ENCODE results near the gene FSTL5. TPM values are rescaled to one million over a fixed set of nuclear protein-coding genes. Genes with fewer than 3 reads are reported as not detected.
"Not testable (repeated sequence)": the region's sequence is repeated elsewhere in the genome, so short reads cannot be mapped to it uniquely, and the experiment has no call there.

Gene FSTL5
- total RNA-seq, 1 donor from 2014 or later: under 0.01 TPM

GRCh38 chr4:162103908-162104307 lies 59.9 kb downstream of the FSTL5 start:
- DNase-seq (ENCODE audit: low read depth, low spot score): not testable (repeated sequence)

- DNase-seq (ENCODE audit: low read depth, low spot score): no peak
These were observed 61.1 kb downstream of the FSTL5 start for GRCh38 chr4:162102713-162103112.

- DNase-seq (ENCODE audit: low read depth, low spot score): no peak
These were observed 62.5 kb downstream of the FSTL5 start for GRCh38 chr4:162101337-162101736.

- DNase-seq (ENCODE audit: low read depth, low spot score): no peak
These were observed 88.1 kb downstream of the FSTL5 start for GRCh38 chr4:162075726-162076125.

- no peak for DNase-seq (ENCODE audit: low read depth, low spot score)
These were observed 102.6 kb downstream of the FSTL5 start for GRCh38 chr4:162061214-162061613.

GRCh38 chr4:162059656-162060055 lies 104.1 kb downstream of the FSTL5 start:
- DNase-seq (ENCODE audit: low read depth, low spot score): no peak

- DNase-seq (ENCODE audit: low read depth, low spot score): no peak
These were observed 106.8 kb downstream of the FSTL5 start for GRCh38 chr4:162056990-162057389.

- no peak for DNase-seq (ENCODE audit: low read depth, low spot score)
These were observed 117.7 kb downstream of the FSTL5 start for GRCh38 chr4:162046135-162046534.

- no peak for DNase-seq (ENCODE audit: low read depth, low spot score)
These were observed 125.7 kb downstream of the FSTL5 start for GRCh38 chr4:162038112-162038511.

- no peak for DNase-seq (ENCODE audit: low read depth, low spot score)
These were observed 145.9 kb downstream of the FSTL5 start for GRCh38 chr4:162017863-162018262.

GRCh38 chr4:162016991-162017390 lies 146.8 kb downstream of the FSTL5 start:
- DNase-seq (ENCODE audit: low read depth, low spot score): no peak

GRCh38 chr4:162016219-162016618 lies 147.6 kb downstream of the FSTL5 start:
- DNase-seq (ENCODE audit: low read depth, low spot score): no peak

- no peak for DNase-seq (ENCODE audit: low read depth, low spot score)
These were observed 148.7 kb downstream of the FSTL5 start for GRCh38 chr4:162015090-162015489.

- no peak for DNase-seq (ENCODE audit: low read depth, low spot score)
These were observed 152.7 kb downstream of the FSTL5 start for GRCh38 chr4:162011089-162011488.

GRCh38 chr4:162010362-162010761 lies 153.4 kb downstream of the FSTL5 start:
- no peak for DNase-seq (ENCODE audit: low read depth, low spot score)

- DNase-seq (ENCODE audit: low read depth, low spot score): no peak
These were observed 171.5 kb downstream of the FSTL5 start for GRCh38 chr4:161992317-161992716.

GRCh38 chr4:161991811-161992210 lies 172.0 kb downstream of the FSTL5 start:
- no peak for DNase-seq (ENCODE audit: low read depth, low spot score)

- DNase-seq (ENCODE audit: low read depth, low spot score): no peak
These were observed 173.1 kb downstream of the FSTL5 start for GRCh38 chr4:161990721-161991120.

- DNase-seq (ENCODE audit: low read depth, low spot score): no peak
These were observed 174.9 kb downstream of the FSTL5 start for GRCh38 chr4:161988946-161989345.

- DNase-seq (ENCODE audit: low read depth, low spot score): no peak
These were observed 176.2 kb downstream of the FSTL5 start for GRCh38 chr4:161987611-161988010.

- no peak for DNase-seq (ENCODE audit: low read depth, low spot score)
These were observed 211.4 kb downstream of the FSTL5 start for GRCh38 chr4:161952382-161952781.

- no peak for DNase-seq (ENCODE audit: low read depth, low spot score)
These were observed 213.7 kb downstream of the FSTL5 start for GRCh38 chr4:161949946-161950725.

- no peak for DNase-seq (ENCODE audit: low read depth, low spot score)
These were observed 215.6 kb downstream of the FSTL5 start for GRCh38 chr4:161948026-161948770.
